GM15510 (cell line): ENCODE results near the gene ADAM23.

ENCODE experiments used
- POLR2A ChIP-seq: IDR thresholded peaks from 3 replicates; pipeline ENCODE4 v1.6.1; 2011; ENCODE audit warnings: borderline replicate concordance; ENCODE audit not compliant: insufficient read length; ENCODE audit errors: extremely low read depth

The ADAM23 gene

GRCh38 chr2:206515580-206515979 is 72.2 kb downstream of the ADAM23 start:
- no peak for TF ChIP-seq POLR2A

- TF ChIP-seq POLR2A: no peak
Observed at GRCh38 chr2:206518997-206519396, 75.7 kb downstream of the ADAM23 start.

- no peak for TF ChIP-seq POLR2A
Observed at GRCh38 chr2:206520450-206520849, 77.1 kb downstream of the ADAM23 start.

- TF ChIP-seq POLR2A: no peak
Observed at GRCh38 chr2:206521115-206521514, 77.8 kb downstream of the ADAM23 start.

- no peak for TF ChIP-seq POLR2A
Observed at GRCh38 chr2:206521612-206522011, 78.3 kb downstream of the ADAM23 start.

GRCh38 chr2:206526416-206526815 is 83.1 kb downstream of the ADAM23 start:
- TF ChIP-seq POLR2A: no peak

GRCh38 chr2:206527153-206527552 is 83.8 kb downstream of the ADAM23 start:
- TF ChIP-seq POLR2A: no peak

- TF ChIP-seq POLR2A: no peak
Observed at GRCh38 chr2:206530727-206531126, 87.4 kb downstream of the ADAM23 start.

- no peak for TF ChIP-seq POLR2A
Observed at GRCh38 chr2:206531996-206532543, 88.7 kb downstream of the ADAM23 start.

GRCh38 chr2:206533977-206534376 is 90.6 kb downstream of the ADAM23 start:
- TF ChIP-seq POLR2A: no peak

GRCh38 chr2:206535260-206535986 is 92.1 kb downstream of the ADAM23 start:
- TF ChIP-seq POLR2A: no peak

- no peak for TF ChIP-seq POLR2A
Observed at GRCh38 chr2:206540757-206541156, 97.4 kb downstream of the ADAM23 start.

- TF ChIP-seq POLR2A: no peak
Observed at GRCh38 chr2:206543073-206543472, 99.7 kb downstream of the ADAM23 start.

GRCh38 chr2:206548383-206548782 is 105.1 kb downstream of the ADAM23 start:
- TF ChIP-seq POLR2A: no peak

- TF ChIP-seq POLR2A: no peak
Observed at GRCh38 chr2:206555721-206556120, 112.4 kb downstream of the ADAM23 start.

- TF ChIP-seq POLR2A: no peak
Observed at GRCh38 chr2:206556357-206556949, 113.1 kb downstream of the ADAM23 start.

- no peak for TF ChIP-seq POLR2A
Observed at GRCh38 chr2:206557321-206557720, 114.0 kb downstream of the ADAM23 start.

- no peak for TF ChIP-seq POLR2A
Observed at GRCh38 chr2:206558492-206558891, 115.2 kb downstream of the ADAM23 start.
